SU-DHL-6 (cell line): ENCODE measurements around the gene CLPSL2.

ENCODE experiments used
- H2AFZ ChIP-seq: fragments of 200-600 bp; sonication (generic); 2 replicates; pipeline ENCODE4 v1.6.1; 2014; ENCODE audit warnings: low read depth, mild to moderate bottlenecking, moderate library complexity, mixed read lengths, antibody characterized with exemption, low read length; ENCODE audit not compliant: severe bottlenecking
- H3F3A ChIP-seq: fragments of 200-600 bp; shearing (Covaris generic); 2 replicates; pipeline ENCODE4 v1.6.0; 2016; ENCODE audit warnings: antibody characterized with exemption, mild to moderate bottlenecking; ENCODE audit not compliant: insufficient read depth
- H3K27ac ChIP-seq: fragments of 200-600 bp; sonication (generic); 2 replicates; pipeline ENCODE4 v1.5.1; 2016; ENCODE audit warnings: low read depth, mild to moderate bottlenecking, low read length, moderate library complexity, mixed read lengths
- H3K27me3 ChIP-seq: fragments of 200-600 bp; sonication (generic), shearing (Covaris generic); 2 replicates; pipeline ENCODE4 v1.6.0; 2014; ENCODE audit warnings: mild to moderate bottlenecking, low read length
- H3K36me3 ChIP-seq: fragments of 200-600 bp; sonication (generic); 2 replicates; pipeline ENCODE4 v1.6.1; 2014; ENCODE audit warnings: mild to moderate bottlenecking, low read length, mixed read lengths
- H3K4me2 ChIP-seq: fragments of 300-600, 200-600 bp; shearing (Covaris generic), sonication (generic); 2 replicates; pipeline ENCODE4 v1.6.0; 2014; ENCODE audit warnings: low read length, low read depth, mild to moderate bottlenecking; ENCODE audit not compliant: poor library complexity, severe bottlenecking
- H3K4me3 ChIP-seq: fragments of 200-600 bp; sonication (generic); 2 replicates; pipeline ENCODE4 v1.5.1; 2014; ENCODE audit warnings: antibody characterized with exemption, low read length, mild to moderate bottlenecking, mixed read lengths; ENCODE audit not compliant: insufficient read depth, poor library complexity, severe bottlenecking
- H3K79me2 ChIP-seq: fragments of 200-600 bp; sonication (generic); 2 replicates; pipeline ENCODE4 v1.6.1; 2014; ENCODE audit warnings: mild to moderate bottlenecking, low read length, moderate library complexity; ENCODE audit not compliant: insufficient read depth
- H3K9ac ChIP-seq: fragments of 200-600 bp; sonication (generic); 2 replicates; pipeline ENCODE4 v1.7.0; 2014; ENCODE audit warnings: mild to moderate bottlenecking, low read length
- H3K9me2 ChIP-seq: fragments of 200-600 bp; sonication (generic); replicated peaks from 2 replicates; pipeline ENCODE4 v1.6.1; 2014; ENCODE audit warnings: low read length; ENCODE audit not compliant: insufficient read depth
- H3K9me3 ChIP-seq: fragments of 200-600 bp; sonication (generic); 2 replicates; pipeline ENCODE4 v1.6.1; 2014; ENCODE audit warnings: low read length, mixed read lengths; ENCODE audit not compliant: insufficient read depth
- H4K20me1 ChIP-seq: fragments of 200-600 bp; sonication (generic); 2 replicates; pipeline ENCODE4 v1.6.1; 2014; ENCODE audit warnings: low read depth, mild to moderate bottlenecking, antibody characterized with exemption, low read length, moderate library complexity, mixed read lengths
- EZH2phosphoT487 ChIP-seq: fragments of 200-600 bp; sonication (generic), shearing (Covaris generic); conservative IDR thresholded peaks from 2 replicates; pipeline ENCODE4 v1.6.1; 2018; ENCODE audit warnings: mild to moderate bottlenecking, antibody characterized with exemption, low read length, moderate library complexity, mixed read lengths
- TF ChIP-seq, protein P1 (sequence below): fragments of 200-600 bp; sonication (generic); IDR thresholded peaks from one replicate; pipeline ENCODE4 v1.5.1; 2017; ENCODE audit warnings: antibody characterized with exemption, mild to moderate bottlenecking, low read length, moderate library complexity; ENCODE audit not compliant: insufficient read depth, poor library complexity, severe bottlenecking

The CLPSL2 gene

DNA sequence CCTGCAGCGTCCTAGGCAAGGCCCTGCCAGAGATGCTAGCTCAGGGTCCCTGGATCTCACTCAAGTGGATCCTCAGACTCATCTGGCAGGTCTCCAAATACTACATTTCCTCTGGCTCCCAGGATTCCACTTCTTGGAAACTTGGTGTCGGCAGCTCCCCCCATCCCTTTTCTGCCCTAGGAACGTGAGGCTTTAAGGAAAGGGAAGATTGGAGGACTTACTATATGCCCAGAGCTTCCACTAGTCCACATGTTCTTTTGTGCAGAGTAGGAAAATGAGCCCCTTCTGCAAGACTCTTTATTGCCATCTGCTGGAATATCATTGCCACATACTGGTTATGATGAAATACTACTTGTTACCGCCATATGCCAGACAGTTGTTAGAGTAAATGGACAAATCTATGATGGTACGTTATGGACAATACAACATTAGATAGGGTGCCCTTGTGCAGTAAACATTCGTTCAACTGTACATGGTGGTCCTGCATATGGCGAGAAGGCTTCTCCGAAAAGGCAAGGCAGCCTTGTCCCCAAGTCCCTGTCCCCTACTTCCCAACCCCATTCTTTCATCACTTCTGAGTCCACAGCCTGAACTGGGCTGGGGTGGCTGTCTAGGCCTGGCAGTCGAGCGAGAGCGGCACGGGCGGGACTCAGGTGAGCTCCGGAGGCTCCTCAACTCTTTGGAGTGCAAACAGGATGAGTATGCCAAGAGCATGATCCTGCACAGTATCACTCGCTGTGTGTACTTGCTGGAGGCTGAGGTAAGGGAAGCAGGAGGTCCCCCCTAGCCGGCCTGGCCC is 38.8 kb upstream of the CLPSL2 start:
- no peak overlapping the region for H3K4me2 ChIP-seq
- peaks cover 2% of the 10 kb centered on the region; the same call in 1 of the 2 replicates for H3F3A ChIP-seq
- H3K79me2 ChIP-seq = no peaks in the 10 kb centered on the region
- H3K4me3 ChIP-seq = no peak overlapping the region
- TF ChIP-seq EZH2phosphoT487 = no peak
- TF ChIP-seq, protein P1, sequence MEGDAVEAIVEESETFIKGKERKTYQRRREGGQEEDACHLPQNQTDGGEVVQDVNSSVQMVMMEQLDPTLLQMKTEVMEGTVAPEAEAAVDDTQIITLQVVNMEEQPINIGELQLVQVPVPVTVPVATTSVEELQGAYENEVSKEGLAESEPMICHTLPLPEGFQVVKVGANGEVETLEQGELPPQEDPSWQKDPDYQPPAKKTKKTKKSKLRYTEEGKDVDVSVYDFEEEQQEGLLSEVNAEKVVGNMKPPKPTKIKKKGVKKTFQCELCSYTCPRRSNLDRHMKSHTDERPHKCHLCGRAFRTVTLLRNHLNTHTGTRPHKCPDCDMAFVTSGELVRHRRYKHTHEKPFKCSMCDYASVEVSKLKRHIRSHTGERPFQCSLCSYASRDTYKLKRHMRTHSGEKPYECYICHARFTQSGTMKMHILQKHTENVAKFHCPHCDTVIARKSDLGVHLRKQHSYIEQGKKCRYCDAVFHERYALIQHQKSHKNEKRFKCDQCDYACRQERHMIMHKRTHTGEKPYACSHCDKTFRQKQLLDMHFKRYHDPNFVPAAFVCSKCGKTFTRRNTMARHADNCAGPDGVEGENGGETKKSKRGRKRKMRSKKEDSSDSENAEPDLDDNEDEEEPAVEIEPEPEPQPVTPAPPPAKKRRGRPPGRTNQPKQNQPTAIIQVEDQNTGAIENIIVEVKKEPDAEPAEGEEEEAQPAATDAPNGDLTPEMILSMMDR = peak; percentile 91
- no peaks in the 10 kb centered on the region for H3K9me2 ChIP-seq
- no peaks in the 10 kb centered on the region for H3K36me3 ChIP-seq
- no peaks in the 10 kb centered on the region for H3K27me3 ChIP-seq
- H4K20me1 ChIP-seq = no peaks in the 10 kb centered on the region
- H3K9me3 ChIP-seq = no peaks in the 10 kb centered on the region
- peak overlapping the region; percentile 52 for H2AFZ ChIP-seq
- H3K9ac ChIP-seq = no peak overlapping the region
- no peak overlapping the region for H3K27ac ChIP-seq

DNA sequence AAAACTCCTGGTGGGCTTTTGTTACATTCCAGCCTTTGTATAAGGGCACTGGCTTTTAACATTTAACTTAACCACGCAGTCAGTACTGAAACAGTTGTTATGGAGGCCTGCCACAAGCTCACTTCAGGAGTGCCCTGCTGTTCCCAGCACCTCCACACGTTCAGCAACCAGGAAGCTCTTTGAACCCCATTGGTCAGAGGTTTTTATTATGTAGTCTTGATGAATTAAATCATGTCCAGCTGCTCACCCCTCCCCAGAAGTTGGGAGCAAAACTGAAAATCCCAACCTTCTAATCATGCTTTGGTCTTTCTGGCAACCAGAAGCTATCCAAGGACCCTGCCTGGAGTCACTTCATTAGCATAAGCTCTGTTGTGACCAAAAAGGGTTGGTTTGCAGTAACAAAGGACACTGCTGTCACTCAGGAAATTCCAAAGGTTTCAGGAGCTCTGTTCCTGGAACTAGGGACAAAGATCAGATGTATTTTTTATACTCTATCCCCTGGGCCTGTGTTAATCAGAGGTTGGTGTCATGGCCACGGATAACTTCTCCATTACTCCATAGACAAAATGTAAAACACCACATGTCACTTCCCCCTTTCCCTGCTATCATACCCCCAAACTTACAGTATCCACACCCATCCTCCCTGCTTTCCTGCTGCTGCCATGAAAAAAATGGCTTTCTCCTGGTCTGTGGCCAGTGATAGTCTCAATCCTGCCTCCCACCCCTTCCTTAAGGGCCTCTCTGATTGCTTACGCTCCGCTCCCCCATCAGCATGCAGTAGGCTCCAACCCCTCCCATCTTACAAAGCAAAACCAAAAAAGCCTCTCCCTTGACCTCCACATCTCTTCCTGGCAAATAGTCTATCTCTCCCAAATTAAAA is 36.5 kb upstream of the CLPSL2 start:
- H3K4me2 ChIP-seq = no peak overlapping the region
- H3K9ac ChIP-seq = no peak overlapping the region
- H3K27me3 ChIP-seq = no peaks in the 10 kb centered on the region
- H3K79me2 ChIP-seq = no peaks in the 10 kb centered on the region
- H3K9me2 ChIP-seq = no peaks in the 10 kb centered on the region
- no peaks in the 10 kb centered on the region for H4K20me1 ChIP-seq
- TF ChIP-seq EZH2phosphoT487 = no peak
- TF ChIP-seq, protein P1 = no peak
- H3K4me3 ChIP-seq = no peak overlapping the region
- no peaks in the 10 kb centered on the region for H3F3A ChIP-seq
- no peaks in the 10 kb centered on the region for H3K9me3 ChIP-seq
- no peaks in the 10 kb centered on the region for H3K36me3 ChIP-seq
- no peak overlapping the region for H2AFZ ChIP-seq
- no peak overlapping the region for H3K27ac ChIP-seq

DNA sequence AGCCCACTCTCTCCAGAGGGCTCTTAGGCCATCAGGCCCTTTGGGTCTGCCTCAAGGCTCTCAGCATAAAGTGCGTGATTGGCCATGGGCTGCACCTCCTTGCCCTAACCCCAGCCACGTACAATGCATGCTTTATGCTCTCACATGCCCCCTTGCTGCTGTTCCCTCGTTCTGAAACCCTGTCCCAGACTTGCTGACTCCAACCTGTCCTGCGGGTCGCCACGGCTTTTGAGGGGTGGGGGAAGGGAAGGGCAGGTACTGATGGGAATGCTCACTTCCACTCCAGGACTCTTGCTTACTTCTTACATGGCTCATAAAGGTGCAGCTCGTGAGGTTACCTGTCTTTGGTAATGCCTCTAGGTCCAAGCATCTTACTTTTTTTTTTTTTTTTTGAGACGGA is 33.6 kb upstream of the CLPSL2 start:
- Histone ChIP-seq H3K27ac (no peak overlapping the region), H3F3A (no peaks in the 10 kb centered on the region)

More for the DNA sequence above, 33.6 kb upstream of the CLPSL2 start:
- Histone ChIP-seq H3K4me3 (no peak overlapping the region), H3K4me2 (no peak overlapping the region), H3K9ac (no peak overlapping the region), H3K79me2 (no peaks in the 10 kb centered on the region), H3K9me2 (no peaks in the 10 kb centered on the region), H3K36me3 (no peaks in the 10 kb centered on the region), H3K27me3 (no peaks in the 10 kb centered on the region), H4K20me1 (no peaks in the 10 kb centered on the region), H2AFZ (no peak overlapping the region), H3K9me3 (0 out of 2 replicates have a peak, but pooled peaks cover 5% of the 10 kb centered on the region)
- TF ChIP-seq, protein P1 = no peak
- TF ChIP-seq EZH2phosphoT487 = no peak
